Breast epithelium (tissue), 4 donors: ENCODE results near the gene EIF4G2. TPM values are rescaled to one million over a fixed set of nuclear protein-coding genes. Genes with fewer than 3 reads are reported as not detected.

Source experiments
- DNase-seq, 2 donors: peaks; one replicate each; pipeline ENCODE4 v3.0.0-alpha.2; 2019; ENCODE audit warnings: low spot score in 2 of 2
- H3K27ac ChIP-seq, 2 donors: fragments of 200-600 bp; sonication (generic) in 1 of 2; one replicate each; pipeline ENCODE4 v1.5.1; 2016 to 2019; ENCODE audit warnings: mild to moderate bottlenecking in 1 of 2
- H3K27me3 ChIP-seq, 2 donors: fragments of 200-600 bp; sonication (generic) in 1 of 2; one replicate each; pipeline versions ENCODE4 v1.5.1 to v1.6.0; 2017 to 2019; ENCODE audit warnings: control low read depth in 1 of 2, mild to moderate bottlenecking in 1 of 2
- H3K36me3 ChIP-seq: fragments of 200-600 bp; one replicate; pipeline ENCODE4 v1.5.1; 2019
- H3K4me1 ChIP-seq, 2 donors: fragments of 200-600 bp; sonication (generic); one replicate each; pipeline ENCODE4 v1.5.1; 2016 to 2019; ENCODE audit warnings: control low read depth in 1 of 2
- H3K4me3 ChIP-seq, 3 donors: fragments of 200-600 bp; sonication (generic); 1 replicate in 2 of 3; 2 replicates in 1 of 3; pipeline ENCODE4 v1.5.1; 2016 to 2019; ENCODE audit warnings: mild to moderate bottlenecking in 3 of 3, moderate library complexity in 2 of 3
- H3K9me3 ChIP-seq, 2 donors: fragments of 200-600 bp; sonication (generic) in 1 of 2; one replicate each; pipeline ENCODE4 v1.5.1; 2016 to 2019; ENCODE audit warnings: control low read depth in 1 of 2
- POLR2A ChIP-seq: fragments of 450-650 bp; IDR thresholded peaks from one replicate; pipeline ENCODE4 v1.6.1; 2016; ENCODE audit warnings: antibody characterized with exemption, mild to moderate bottlenecking, moderate library complexity
- POLR2AphosphoS5 ChIP-seq, 3 donors: sonication (generic); formaldehyde crosslinking; IDR thresholded peaks; one replicate each; pipeline ENCODE4 v1.6.1; 2017; ENCODE audit warnings: antibody characterized with exemption in 3 of 3
- intact Hi-C: fragments of 100-400 bp; cut with DNase I; formaldehyde crosslinking; loops from one replicate; pipeline ENCODE4 v1.15.1; 2023; ENCODE audit warnings: low total_unique reads
- total RNA-seq, 3 donors: library from RNA; depleted of rRNA; stranded (reverse); fragments of >200 nt; gene quantifications; one replicate each; pipeline ENCODE4 v1.1.0, GENCODE V29; 2016
- TF ChIP-seq, protein P1 (sequence below), 3 donors: fragments of 450-650 bp; IDR thresholded peaks; one replicate each; pipeline ENCODE4 v1.5.1; 2016 to 2017; ENCODE audit warnings: antibody characterized with exemption in 3 of 3, mild to moderate bottlenecking in 3 of 3, moderate library complexity in 3 of 3

EIF4G2 gene
- total RNA-seq, 3 donors from 2014 or later: 385 to 456 (median 416) TPM

DNA sequence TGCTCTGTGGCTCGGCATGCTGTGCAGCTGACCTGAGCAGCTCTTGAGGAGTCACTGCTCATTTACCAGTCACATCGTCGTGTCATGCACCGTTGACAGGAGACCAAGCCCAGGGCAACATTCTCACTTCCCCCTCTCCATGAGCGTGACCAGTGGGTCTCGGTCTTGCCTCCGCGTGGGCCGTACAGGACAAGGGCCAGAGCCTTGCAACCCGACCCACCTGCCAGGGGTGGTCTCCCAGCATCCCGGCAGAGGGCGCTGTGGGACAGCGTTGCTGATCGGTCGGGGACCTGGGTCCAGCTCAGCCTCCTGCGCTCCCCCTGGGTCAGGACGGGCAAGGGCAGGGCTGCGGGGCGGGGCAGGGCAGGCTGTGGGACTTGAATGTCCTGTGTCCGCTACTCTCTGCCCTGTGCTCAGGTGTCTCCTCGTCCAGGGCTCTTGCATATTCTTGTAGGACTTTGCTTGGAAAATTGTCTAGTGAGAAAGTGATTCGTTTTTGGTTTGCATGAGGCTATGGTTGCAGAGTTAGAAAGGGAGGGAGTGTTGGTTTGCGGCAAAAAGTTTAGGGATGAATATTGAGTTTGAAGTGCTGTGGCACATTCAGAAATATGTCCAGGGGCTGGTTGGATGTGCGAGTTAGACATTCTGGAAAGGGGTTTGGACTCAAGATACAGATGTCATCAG, 16.2 kb downstream of the EIF4G2 start:
- peak; percentile 61 to 87 for DNase-seq
- TF ChIP-seq POLR2AphosphoS5 (IDR thresholded peaks at IDR 0.05) (no peak), POLR2A (no peak)
- TF ChIP-seq, protein P1, sequence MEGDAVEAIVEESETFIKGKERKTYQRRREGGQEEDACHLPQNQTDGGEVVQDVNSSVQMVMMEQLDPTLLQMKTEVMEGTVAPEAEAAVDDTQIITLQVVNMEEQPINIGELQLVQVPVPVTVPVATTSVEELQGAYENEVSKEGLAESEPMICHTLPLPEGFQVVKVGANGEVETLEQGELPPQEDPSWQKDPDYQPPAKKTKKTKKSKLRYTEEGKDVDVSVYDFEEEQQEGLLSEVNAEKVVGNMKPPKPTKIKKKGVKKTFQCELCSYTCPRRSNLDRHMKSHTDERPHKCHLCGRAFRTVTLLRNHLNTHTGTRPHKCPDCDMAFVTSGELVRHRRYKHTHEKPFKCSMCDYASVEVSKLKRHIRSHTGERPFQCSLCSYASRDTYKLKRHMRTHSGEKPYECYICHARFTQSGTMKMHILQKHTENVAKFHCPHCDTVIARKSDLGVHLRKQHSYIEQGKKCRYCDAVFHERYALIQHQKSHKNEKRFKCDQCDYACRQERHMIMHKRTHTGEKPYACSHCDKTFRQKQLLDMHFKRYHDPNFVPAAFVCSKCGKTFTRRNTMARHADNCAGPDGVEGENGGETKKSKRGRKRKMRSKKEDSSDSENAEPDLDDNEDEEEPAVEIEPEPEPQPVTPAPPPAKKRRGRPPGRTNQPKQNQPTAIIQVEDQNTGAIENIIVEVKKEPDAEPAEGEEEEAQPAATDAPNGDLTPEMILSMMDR (IDR thresholded peaks at IDR 0.05): peak; percentile 59 to 88 (median 87)
- Histone ChIP-seq H3K9me3 (no peaks in the 10 kb centered on the region), H3K36me3 (peaks cover 4% of the 10 kb centered on the region), H3K27ac (no peak overlapping the region), H3K4me1 (no peaks in the 10 kb centered on the region), H3K4me3 (peak overlapping the region in 1 of 3 donors; percentile 33), H3K27me3 (no peaks in the 10 kb centered on the region)
- intact Hi-C loops: no loop called here

DNA sequence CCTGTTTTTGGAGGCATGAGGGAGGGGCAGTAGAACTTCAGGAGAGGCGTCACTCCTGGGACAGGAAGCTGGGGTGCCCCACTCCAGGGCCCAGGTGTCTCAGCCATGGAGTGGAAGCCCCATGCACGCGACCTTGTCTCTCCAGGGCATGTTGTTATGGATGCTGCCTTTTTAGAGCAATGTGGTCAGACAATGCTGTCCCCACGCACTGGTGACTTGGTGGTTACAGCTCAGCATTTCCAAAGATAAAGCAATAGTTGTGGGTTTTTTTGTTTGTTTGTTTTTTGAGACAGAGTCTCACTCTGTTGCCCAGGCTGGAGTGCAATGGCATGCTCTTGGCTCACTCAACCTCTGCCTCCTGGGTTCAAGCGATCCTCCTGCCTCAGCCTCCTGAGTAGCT, 22.3 kb downstream of the EIF4G2 start:
- no peak overlapping the region for H3K27ac ChIP-seq
- H3K4me3 ChIP-seq: no peak overlapping the region
- no peaks in the 10 kb centered on the region for H3K36me3 ChIP-seq
- TF ChIP-seq POLR2AphosphoS5 (IDR thresholded peaks at IDR 0.05): no peak
- TF ChIP-seq, protein P1 (IDR thresholded peaks at IDR 0.05): no peak
- TF ChIP-seq POLR2A: no peak
- intact Hi-C loops: no loop called here
- DNase-seq: no peak
- no peaks in the 10 kb centered on the region for H3K9me3 ChIP-seq
- no peaks in the 10 kb centered on the region for H3K27me3 ChIP-seq
- H3K4me1 ChIP-seq: no peaks in the 10 kb centered on the region

DNA sequence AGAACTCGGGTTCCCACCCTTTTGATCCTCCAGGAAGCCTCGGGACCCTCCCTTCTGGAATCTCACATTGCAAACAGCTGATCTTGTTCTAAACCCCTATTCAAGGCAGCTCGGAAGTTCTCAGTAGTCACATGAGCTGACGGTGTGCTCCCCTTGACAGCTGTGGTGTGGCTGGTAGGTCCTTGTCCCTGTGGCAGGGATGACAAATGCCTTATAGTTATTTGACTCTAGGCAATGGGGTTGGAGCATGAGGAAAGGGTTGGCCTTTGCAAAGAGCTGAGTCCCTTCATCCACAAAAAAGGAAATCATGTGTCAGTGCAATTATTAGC, 23.6 kb downstream of the EIF4G2 start:
- Histone ChIP-seq H3K27ac (no peak overlapping the region), H3K4me1 (no peaks in the 10 kb centered on the region), H3K9me3 (no peaks in the 10 kb centered on the region), H3K36me3 (no peaks in the 10 kb centered on the region), H3K4me3 (no peak overlapping the region), H3K27me3 (no peaks in the 10 kb centered on the region)
- TF ChIP-seq POLR2AphosphoS5 (IDR thresholded peaks at IDR 0.05): no peak
- TF ChIP-seq, protein P1 (IDR thresholded peaks at IDR 0.05): no peak
- no peak for TF ChIP-seq POLR2A
- intact Hi-C loops: no loop called here
- no peak for DNase-seq

DNA sequence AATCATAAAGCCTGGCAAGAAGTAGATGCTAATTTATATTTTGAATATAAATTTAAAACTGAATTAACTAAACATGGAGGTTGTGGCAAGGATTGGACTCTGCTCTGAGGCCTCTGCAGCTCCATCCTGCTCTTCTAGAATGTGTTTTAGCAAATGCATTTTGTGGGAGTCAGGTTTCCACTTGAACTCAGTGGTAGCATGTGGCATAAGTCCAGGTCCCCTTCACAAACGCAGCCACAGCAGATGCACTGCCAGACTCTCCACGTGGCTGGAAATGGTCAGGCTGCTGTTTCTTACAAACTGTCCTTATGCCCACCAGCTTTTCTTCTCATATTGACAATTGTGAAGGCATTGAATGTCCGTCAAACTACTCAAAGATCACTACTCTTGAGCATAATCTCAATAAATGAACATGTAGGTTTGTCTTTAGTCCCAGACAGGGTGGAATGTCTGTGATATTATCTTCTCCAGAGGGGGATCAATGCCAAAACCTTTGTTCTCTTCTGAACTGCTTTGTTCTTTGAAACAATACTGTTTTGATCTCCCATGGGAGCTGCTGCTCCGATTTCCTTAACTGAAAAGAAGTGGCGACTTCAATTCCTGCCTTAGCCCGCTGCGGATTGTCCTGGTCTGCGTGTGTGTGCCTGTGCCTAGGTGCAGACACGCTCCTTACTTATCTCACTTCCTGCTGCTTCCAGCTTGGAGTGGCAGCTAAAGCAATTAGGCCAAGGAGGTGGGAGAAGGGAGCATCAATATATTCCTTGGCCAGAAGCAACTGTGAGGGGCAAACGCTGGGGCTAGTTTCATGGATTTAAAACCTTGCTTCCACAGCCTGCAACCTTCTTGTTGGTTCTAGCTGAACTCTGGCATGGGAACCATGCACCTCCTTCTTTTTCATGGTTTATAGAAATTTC, 24.2 kb downstream of the EIF4G2 start:
- intact Hi-C loops: no loop called here
- no peak for DNase-seq
- Histone ChIP-seq H3K9me3 (no peaks in the 10 kb centered on the region), H3K4me3 (no peak overlapping the region), H3K27ac (no peak overlapping the region), H3K27me3 (no peaks in the 10 kb centered on the region), H3K4me1 (no peaks in the 10 kb centered on the region), H3K36me3 (no peaks in the 10 kb centered on the region)
- TF ChIP-seq POLR2A (no peak), POLR2AphosphoS5 (IDR thresholded peaks at IDR 0.05) (no peak)
- TF ChIP-seq, protein P1 (IDR thresholded peaks at IDR 0.05): no peak

DNA sequence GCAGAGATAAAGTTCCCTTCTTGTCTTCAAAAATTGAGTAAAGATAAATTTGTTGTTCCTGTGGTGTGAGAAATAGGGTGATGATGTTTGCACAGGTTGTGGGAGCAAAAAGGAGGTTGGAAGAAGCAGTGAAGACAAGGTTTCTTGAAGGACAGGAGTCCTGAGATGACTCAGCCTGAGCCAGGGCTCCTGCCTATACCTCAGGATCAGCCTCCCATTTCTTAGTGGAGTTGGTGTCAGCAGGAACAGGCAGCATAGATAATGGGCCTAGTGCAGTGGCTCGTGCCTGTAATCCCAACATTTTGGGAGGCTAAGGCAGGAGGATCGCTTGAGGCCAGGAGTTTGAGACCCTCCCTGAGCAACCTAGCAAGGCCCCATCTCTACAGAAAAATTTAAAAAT, 28.7 kb downstream of the EIF4G2 start:
- TF ChIP-seq, protein P1 (IDR thresholded peaks at IDR 0.05): no peak
- no peak for TF ChIP-seq POLR2A
- TF ChIP-seq POLR2AphosphoS5 (IDR thresholded peaks at IDR 0.05): no peak
- intact Hi-C loops: no loop called here
- no peaks in the 10 kb centered on the region for H3K27me3 ChIP-seq
- no peaks in the 10 kb centered on the region for H3K36me3 ChIP-seq
- no peaks in the 10 kb centered on the region for H3K9me3 ChIP-seq
- peak overlapping the region in 1 of 2 donors; percentile 19 for H3K27ac ChIP-seq
- DNase-seq: no peak
- H3K4me3 ChIP-seq: no peak overlapping the region
- H3K4me1 ChIP-seq: no peaks in the 10 kb centered on the region
